Loucy (cell line): ENCODE results near the gene SLC15A2.

ENCODE experiments used
- CTCF ChIP-seq: fragments of 200-600 bp; sonication (generic); conservative IDR thresholded peaks from 2 replicates; pipeline ENCODE4 v1.5.1; 2014; ENCODE audit warnings: mild to moderate bottlenecking, antibody characterized with exemption, low read length
- EZH2phosphoT487 ChIP-seq: fragments of 200-600 bp; IDR thresholded peaks from 2 replicates; pipeline ENCODE4 v1.6.1; 2018; ENCODE audit warnings: antibody characterized with exemption, mild to moderate bottlenecking, moderate library complexity, borderline replicate concordance

- no peak for TF ChIP-seq EZH2phosphoT487
- TF ChIP-seq CTCF: no peak
Observed at GRCh38 chr3:121951291-121951919, 57.2 kb downstream of the SLC15A2 start.
